K562 (cell line): ENCODE results near the gene CPT1C. TPM values are rescaled to one million over a fixed set of nuclear protein-coding genes. Genes with fewer than 3 reads are reported as not detected.

Source experiments
- PHF20 ChIP-seq: fragments of 450-650 bp; IDR thresholded peaks from 2 replicates; pipeline ENCODE4 v1.6.1; 2018; ENCODE audit not compliant: partially characterized antibody
- POLR2G ChIP-seq: fragments of 200-400 bp; formaldehyde crosslinking; IDR thresholded peaks from 2 replicates; pipeline ENCODE4 v1.6.1; 2017; ENCODE audit warnings: low read depth, mild to moderate bottlenecking, antibody characterized with exemption, low read length, moderate library complexity
- ZBTB40 ChIP-seq, 2 experiments: fragments of 450-650 bp in 1 of 2; sonication (generic) in 1 of 2; formaldehyde crosslinking in 1 of 2; IDR thresholded peaks; 2 replicates each; pipeline versions ENCODE4 v1.7.1 to v1.9.0; 2016 to 2022; ENCODE audit warnings: inconsistent platforms in 1 of 2, mild to moderate bottlenecking in 1 of 2, missing genetic modification reagents in 1 of 2
- polyA plus RNA-seq, 8 experiments: library from polyadenylated mRNA; depleted of rRNA in 4 of 8; stranded (reverse) in 5 of 8; unstranded in 3 of 8; fragments of >200 nt; fragmentation: Nextera tagmentation in 2 of 8; fragmentation: Illumina TruSeq in 1 of 8; extraction: Ambion mirVana in 2 of 8; extraction: Trizol in 1 of 8; gene quantifications; 2 replicates each; pipeline versions ENCODE4 v1.2.1 to v1.2.3, GENCODE V29; 2011 to 2014; ENCODE audit warnings: inconsistent platforms in 1 of 8, missing spikeins in 1 of 8
- total RNA-seq, 7 experiments: library from RNA; depleted of rRNA in 6 of 7; stranded (reverse); fragments of >200 nt in 6 of 7; fragmentation: Illumina TruSeq in 2 of 7; extraction: Trizol in 2 of 7; gene quantifications; 2 replicates each; pipeline versions ENCODE4 v1.2.1 to v1.2.3, GENCODE V29; 2011 to 2021; ENCODE audit warnings: low replicate concordance in 1 of 7

Gene CPT1C
- total and polyA plus RNA-seq, 9 of the 15 experiments (the other 6 are each of a cell fraction or from before 2014, with no cell fraction given): 1.9 to 12.3 (median 3.0) TPM

GRCh38 chr19:49746206-49746958 lies 55.5 kb downstream of the CPT1C start (continued):
- TF ChIP-seq ZBTB40 (IDR thresholded peaks at IDR 0.05) (0 out of 2 replicates have a peak, but pooled peaks have one; percentile 24), ZBTB40 (CRISPR knock-in tag; IDR thresholded peaks at IDR 0.05) (no peak), PHF20 (peak; percentile 64), POLR2G (peak; percentile 94)
- TF ChIP-seq, all 486 proteins: peak for 61
